ENCODE data around the gene TRPV4.

GRCh38 chr12:109765446-109765810, 67.8 kb downstream of the TRPV4 start:
- TF ChIP-seq CTCF (IDR thresholded peaks at IDR 0.05; ENCODE audit: insufficient read depth, low read depth, low read length) (no peak), EZH2 (IDR thresholded peaks at IDR 0.05; ENCODE audit: insufficient read depth, low read length) (no peak)

Measured in astrocyte (in vitro differentiated cells and primary cell).